RWPE1 (cell line): ENCODE data around the gene SP8.

Experiments
- CTCF ChIA-PET: fragments of 350-600 bp; sonication (Branson Sonifier 250); formaldehyde crosslinking; extraction: SDS; loops from one replicate; lab custom pipeline; 2021; lab: Yijun Ruan, JAX
- POLR2A ChIA-PET: fragments of 400-600 bp; formaldehyde crosslinking; extraction: SDS; loops from one replicate; lab custom pipeline; 2020; ENCODE audit warnings: antibody characterized with exemption; ENCODE audit not compliant: low non-redundant PET; lab: Yijun Ruan, JAX
- DNase-seq: peaks from one replicate; pipeline ENCODE4 v3.0.0; 2012; ENCODE audit warnings: low spot score
- H3K27ac ChIP-seq: fragments of 450-650 bp; 2 replicates; pipeline ENCODE4 v1.5.1; 2017
- CTCF ChIP-seq: fragments of 450-650 bp; conservative IDR thresholded peaks from 2 replicates; pipeline ENCODE4 v1.5.1; 2017; ENCODE audit warnings: low read depth, mild to moderate bottlenecking

Gene SP8

DNA sequence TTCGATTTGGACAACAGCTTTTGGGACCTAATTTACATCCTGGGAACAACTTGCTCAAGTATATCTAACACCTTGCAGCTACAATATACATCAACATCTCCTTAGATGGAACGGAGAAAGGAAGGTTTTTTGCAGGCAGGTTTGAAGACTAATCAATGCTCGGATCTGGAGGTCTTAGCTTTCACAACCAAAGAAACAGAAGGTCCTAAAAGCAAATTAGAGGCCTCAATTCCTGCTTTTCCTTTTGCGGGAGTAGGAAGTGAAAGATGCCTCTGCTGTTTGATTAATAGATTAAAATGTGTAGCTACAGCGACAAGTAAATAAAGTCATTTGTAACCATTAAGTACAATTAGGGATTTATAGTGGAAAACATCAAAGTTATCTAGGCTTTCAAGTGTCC, 3.7 kb upstream of the SP8 start:
- no peak for TF ChIP-seq CTCF
- no peak overlapping the region for H3K27ac ChIP-seq
- ChIA-PET POLR2A (interaction anchor here (0.6 kb wide), 1 partner anchor 422 kb away, joined by 3 read pairs; no protein-coding TSS in a partner anchor), CTCF (no interaction called here)
- no peak for DNase-seq

DNA sequence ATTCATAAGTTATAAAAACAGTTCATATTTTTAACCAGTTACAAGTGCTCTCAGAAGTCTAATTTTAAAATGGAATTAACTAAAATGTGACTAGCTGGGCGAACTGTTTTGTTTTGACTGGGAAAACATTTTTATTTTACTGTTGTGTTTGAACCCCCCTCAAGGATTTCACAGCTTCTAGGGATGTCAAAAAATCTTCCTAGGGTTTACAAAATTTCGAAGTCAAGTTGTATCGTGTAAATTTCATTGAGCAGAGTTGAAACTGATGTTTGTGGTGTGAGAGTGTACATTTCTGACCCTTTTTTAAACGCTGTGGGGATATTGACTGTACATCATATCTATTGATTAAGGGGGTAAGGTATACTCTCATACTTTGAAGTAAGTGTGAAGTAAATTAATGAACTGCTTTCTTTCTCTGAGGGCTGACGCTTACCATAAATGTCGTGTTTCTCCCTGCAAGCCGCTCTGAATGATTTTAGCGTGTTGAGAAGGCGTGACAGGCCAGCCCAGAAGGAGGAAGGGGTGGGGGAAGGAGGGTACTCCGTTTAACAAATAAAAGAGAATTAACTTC, 1.8 kb upstream of the SP8 start:
- POLR2A ChIA-PET = no interaction called here

DNA sequence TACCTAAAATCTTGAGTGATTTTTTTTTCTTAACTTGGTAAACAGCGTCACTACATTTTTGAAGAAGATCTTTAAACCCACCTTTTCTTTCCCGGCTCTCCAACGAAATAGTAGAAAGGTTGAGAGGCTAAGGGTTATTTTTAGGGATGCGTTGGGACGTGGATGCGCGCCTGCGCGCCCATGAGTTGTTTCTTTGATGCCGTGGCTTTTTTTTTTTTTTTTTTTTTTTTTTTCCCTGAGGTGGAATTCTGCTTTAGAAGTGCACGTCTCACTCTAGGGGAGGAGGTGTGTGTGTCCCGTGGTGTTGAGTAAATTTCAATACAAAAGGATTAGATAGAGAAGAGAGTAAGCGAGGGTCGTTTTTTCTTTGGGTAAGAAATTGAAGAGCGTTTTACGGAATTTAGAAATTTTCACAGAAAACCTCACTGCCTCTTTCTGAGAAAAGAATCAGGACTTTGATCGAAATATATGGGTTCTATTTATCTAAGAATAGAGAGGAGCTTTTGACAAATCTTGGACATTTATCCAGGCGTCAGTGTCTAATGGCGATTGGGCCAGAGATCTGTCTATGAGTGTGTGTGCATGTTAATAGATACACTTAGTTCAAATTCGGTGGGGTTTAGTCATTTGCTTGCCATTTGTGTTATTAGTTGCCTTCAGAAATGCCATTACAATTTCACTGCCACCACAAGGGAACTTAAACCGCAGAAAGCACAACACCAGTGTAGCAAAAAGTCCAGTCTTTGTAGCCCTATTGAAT, 1.2 kb upstream of the SP8 start:
- no peak overlapping the region for H3K27ac ChIP-seq
- ChIA-PET POLR2A (no interaction called here), CTCF (interaction anchor here (0.7 kb wide), 1 partner anchor 188 kb away, joined by 4 read pairs; no protein-coding TSS in a partner anchor)
- no peak for TF ChIP-seq CTCF
- DNase-seq = no peak

More for the DNA sequence above, 1.8 kb upstream of the SP8 start:
- TF ChIP-seq CTCF = no peak
- H3K27ac ChIP-seq = no peak overlapping the region
- no peak for DNase-seq
- CTCF ChIA-PET = no interaction called here

DNA sequence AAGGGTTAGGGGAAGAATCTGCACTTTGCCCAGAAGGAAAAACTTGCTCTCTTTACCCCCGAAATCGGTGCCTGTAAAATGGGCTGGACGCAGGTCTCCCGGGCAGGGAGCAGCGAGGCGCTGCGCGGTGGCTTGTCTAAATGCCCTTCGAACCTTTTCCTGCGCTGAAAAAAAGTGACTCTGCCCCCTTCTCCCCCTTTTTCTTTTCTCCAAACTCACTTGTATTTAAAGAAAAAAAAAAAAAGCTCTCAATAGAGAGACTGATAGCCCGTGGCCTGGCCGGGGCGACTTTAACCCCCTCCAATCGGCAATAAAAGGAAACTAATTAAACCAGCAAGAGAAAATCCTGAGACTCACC, 286 bp downstream of the SP8 start:
- H3K27ac ChIP-seq = no peak overlapping the region
- ChIA-PET CTCF (interaction anchor here (0.6 to 1.0 kb wide), 5 partner anchors 9 to 772 kb away, joined by 3 read pairs; no protein-coding TSS in a partner anchor), POLR2A (no interaction called here)
- no peak for TF ChIP-seq CTCF
- DNase-seq = no peak

- TF ChIP-seq CTCF = no peak
- no peak overlapping the region for H3K27ac ChIP-seq
- POLR2A ChIA-PET = interaction anchor here (0.7 kb wide), 1 partner anchor 830 kb away, joined by 5 read pairs; no protein-coding TSS in a partner anchor
- DNase-seq = no peak
- CTCF ChIA-PET = interaction anchor here (0.6 to 1.0 kb wide), 3 partner anchors 74 to 772 kb away, joined by 3 read pairs; no protein-coding TSS in a partner anchor
Measured at GRCh38 chr7:20786049-20786412, 655 bp downstream of the SP8 start.

DNA sequence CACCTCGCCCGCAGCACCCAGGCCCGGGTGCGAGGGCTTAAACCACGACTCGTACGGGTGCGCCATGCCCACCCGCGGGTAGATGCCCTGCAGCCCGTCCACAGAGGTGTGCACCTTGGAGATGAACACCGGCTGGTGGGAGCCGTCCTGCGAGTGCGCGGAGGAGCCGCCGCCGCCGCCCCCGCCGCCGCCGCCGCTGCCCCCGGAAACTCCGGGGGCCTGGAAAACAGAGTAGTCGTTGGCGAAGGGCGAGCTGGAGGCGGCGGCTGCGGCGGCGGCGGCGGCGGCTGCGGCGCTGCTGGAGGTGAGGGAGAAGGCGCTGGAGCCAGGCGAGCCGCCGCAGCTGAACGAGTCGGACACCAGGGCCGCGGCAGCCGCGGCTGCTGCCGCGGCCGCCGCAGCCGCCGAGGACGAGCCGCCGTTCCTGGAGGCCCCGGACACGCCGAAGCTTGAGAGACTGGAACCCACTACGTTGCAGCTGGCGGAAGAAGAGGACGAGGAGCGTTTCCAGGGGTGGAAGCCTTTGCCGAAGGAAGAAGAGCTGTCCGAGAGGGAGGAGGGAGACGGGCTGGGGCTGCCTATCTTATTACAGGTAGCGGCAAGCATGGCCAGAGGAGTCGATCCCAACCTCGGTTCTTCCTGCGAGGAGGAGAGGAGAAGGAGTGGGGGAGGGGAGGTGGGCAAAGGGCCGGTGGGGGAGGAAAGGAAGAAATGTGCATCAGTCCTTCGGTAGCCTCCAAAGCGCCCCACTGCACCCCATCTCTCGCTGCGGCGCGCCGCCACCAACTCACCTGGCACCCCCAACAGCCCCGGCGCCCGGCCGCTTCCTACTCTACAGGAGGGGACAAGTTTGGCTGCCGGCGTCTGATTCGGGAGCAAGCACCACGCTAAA, 1.3 kb downstream of the SP8 start:
- ChIA-PET POLR2A (interaction anchor here (0.6 to 0.7 kb wide), 2 partner anchors 274 to 831 kb away, joined by 3 to 5 read pairs; no protein-coding TSS in a partner anchor), CTCF (interaction anchor here (0.7 to 1.1 kb wide), 5 partner anchors 26 to 773 kb away, joined by 3 to 4 read pairs (median 4); no protein-coding TSS in a partner anchor)
- no peak for DNase-seq
- H3K27ac ChIP-seq = no peak overlapping the region
- 0 out of 2 replicates have a peak, but pooled peaks have one; percentile 1 for TF ChIP-seq CTCF
